Activated T-cell treated with anti-CD3 and anti-CD28 coated beads for 48 hours (primary cell): ENCODE results near the gene OR4C6.

ENCODE experiments used
- DNase-seq: peaks from one replicate; pipeline ENCODE4 v3.0.0-alpha.2; 2020; ENCODE audit warnings: low read depth

Gene OR4C6

GRCh38 chr11:55661901-55662300 lies at the start of gene OR4C6:
OR4C6 (plus strand) TSS chr11:55662201; CDS start chr11:55665167, 2,966 bp downstream.
- no peak for DNase-seq

DNA sequence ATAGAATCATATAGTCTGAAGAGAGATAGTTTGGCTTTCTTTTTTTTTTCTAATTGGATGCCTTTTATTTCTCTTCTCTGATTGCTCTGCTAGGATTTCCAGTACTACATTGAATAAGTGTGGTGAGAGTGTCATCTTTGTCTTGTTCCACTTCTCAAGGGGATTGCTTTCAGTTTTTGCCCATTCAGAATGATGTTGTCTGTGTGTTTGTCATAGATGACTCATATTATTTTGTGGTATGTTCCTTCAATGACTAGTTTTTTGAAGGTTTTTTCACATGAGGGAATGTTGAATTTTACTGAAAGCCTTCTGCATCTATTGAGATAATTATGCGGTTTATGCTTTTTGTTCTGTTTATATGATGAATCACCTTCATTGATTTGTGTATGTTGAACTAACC lies 37.5 kb upstream of the OR4C6 start:
- DNase-seq: no peak

DNA sequence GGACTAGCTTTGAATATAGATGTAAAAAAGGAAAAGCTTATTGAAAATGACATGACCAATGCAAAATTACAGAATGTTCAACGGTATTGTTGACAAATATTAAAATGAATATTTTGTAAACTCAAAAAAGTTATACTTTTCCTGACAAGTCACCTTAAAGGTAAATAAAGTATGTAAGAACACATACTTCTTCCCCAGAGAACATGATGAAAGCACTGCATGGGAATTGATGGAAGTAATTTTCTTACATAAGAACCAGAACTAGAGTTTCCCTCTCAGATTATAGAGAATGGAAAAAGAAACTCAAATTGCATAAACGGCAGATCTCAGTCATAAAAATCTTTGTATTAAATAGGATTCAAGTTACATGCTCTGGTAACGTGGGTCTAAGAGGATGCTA lies 27.2 kb upstream of the OR4C6 start, which contains the start of gene OR4P4:
OR4P4 (plus strand) TSS at position 301 of the 400 bp plus-strand sequence.
- no peak for DNase-seq

GRCh38 chr11:55648027-55648426 lies 14.0 kb upstream of the OR4C6 start, which contains the start of gene OR4S2:
OR4S2 (plus strand) TSS chr11:55648327; CDS start chr11:55650904, 2,577 bp downstream.
- no peak for DNase-seq

- no peak for DNase-seq
Measured at GRCh38 chr11:55652560-55652959, 9.4 kb upstream of the OR4C6 start.

- no peak for DNase-seq
Measured at GRCh38 chr11:55655096-55655495, 6.9 kb upstream of the OR4C6 start.

DNA sequence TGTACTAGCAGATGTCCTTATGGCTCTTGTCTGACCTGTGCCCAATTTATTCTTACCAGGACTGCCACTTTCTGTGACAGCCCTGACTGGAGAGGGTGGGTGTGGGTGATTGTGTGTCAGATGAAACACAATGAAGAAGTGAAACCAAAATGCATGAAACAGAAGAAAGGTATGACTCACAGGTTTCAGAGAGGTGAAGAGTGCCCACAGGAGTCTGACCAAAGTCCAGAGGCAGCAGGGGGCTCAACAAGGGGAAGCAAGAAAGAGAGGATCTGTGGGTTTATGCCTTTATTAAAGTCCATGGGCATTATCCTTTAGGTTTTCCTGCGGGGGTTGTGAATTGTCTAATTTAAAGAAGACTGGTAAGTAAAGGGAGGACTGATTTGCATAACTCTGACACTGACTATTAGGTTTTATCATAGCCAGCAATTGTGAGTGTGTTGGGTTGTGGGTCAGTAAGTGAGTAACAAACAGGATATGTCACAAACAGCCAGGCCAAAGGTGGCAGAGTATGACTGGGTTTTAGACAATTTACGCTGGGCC lies 3.9 kb upstream of the OR4C6 start:
- DNase-seq: no peak

DNA sequence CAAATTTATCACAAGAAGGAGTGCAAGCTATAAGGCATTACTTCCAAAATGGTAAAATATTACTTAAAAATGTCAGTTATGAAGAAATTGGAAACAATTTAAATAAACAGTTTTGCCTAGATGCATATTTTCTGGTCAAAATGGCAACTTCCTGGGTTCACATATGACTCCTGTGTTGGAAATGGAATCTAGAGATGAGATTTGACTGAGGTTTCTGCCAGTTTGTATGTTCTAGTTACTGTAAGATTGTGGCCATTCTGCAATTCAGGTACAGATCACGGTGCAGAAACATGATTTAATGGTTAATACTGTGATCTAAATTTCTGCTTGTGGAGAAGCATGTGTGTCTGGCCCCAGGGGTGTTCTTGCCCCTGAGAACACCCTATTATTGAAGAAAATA lies 3.4 kb upstream of the OR4C6 start:
- no peak for DNase-seq

DNA sequence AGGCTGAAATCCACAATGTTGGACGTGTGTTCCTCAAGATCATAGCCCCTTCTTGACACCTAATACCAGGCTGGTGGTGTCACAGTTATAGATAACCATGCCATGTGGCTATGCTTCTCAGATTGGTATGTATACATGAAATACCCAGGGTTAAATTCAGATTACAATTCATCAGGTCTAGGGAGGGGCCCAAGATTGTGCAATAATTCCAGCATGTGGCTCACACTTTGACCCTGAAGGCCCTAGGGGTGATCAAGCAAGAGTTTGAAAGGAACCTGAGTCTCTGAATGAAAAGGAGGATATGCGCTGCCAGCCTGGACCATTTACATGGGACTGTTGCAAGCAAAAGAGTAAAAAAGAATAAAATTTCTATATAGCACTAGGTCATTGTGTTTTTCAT lies 7.4 kb downstream of the OR4C6 start:
- no peak for DNase-seq

DNA sequence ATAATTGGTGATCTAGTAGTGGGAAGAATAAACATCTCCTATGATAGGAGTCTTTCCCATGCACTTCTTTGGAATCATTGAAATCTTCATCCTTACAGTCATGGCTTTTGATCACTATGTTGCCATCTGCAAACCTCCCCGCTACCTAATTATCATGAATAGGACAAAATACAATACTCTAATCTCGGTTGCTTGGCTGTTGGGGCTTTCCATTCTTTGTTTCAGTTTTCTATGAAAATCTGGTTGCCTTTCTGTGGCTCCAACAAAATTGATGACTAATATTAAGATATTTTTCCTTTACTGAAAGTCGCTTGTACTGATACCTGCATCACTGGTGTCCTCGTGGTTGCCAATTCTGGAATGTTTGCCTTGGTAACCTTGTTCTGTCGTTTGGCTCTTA lies 11.9 kb downstream of the OR4C6 start:
- DNase-seq: no peak

- no peak for DNase-seq
Measured at GRCh38 chr11:55697817-55698216, 35.8 kb downstream of the OR4C6 start.

DNA sequence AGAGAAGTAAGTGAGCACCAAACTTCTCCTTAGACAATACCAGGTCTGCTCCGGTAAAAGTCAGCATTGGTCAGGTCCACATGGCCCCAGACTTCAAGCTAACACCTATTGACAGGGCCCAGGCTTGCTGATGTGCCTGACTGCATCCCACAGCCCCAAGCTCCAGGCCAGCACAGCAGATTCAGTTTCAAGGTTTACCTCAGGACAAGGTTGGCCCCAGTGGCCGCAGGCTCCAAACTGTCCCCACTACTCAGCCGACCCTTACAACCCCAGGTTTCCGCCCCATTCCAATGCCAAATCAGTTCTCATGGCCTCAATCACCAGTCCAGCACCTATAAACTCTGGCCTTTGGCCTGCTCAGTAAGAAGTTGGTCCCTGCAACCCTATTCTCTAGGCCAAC lies 39.4 kb downstream of the OR4C6 start:
- no peak for DNase-seq

GRCh38 chr11:55707029-55707428 lies 45.0 kb downstream of the OR4C6 start:
- DNase-seq: no peak

DNA sequence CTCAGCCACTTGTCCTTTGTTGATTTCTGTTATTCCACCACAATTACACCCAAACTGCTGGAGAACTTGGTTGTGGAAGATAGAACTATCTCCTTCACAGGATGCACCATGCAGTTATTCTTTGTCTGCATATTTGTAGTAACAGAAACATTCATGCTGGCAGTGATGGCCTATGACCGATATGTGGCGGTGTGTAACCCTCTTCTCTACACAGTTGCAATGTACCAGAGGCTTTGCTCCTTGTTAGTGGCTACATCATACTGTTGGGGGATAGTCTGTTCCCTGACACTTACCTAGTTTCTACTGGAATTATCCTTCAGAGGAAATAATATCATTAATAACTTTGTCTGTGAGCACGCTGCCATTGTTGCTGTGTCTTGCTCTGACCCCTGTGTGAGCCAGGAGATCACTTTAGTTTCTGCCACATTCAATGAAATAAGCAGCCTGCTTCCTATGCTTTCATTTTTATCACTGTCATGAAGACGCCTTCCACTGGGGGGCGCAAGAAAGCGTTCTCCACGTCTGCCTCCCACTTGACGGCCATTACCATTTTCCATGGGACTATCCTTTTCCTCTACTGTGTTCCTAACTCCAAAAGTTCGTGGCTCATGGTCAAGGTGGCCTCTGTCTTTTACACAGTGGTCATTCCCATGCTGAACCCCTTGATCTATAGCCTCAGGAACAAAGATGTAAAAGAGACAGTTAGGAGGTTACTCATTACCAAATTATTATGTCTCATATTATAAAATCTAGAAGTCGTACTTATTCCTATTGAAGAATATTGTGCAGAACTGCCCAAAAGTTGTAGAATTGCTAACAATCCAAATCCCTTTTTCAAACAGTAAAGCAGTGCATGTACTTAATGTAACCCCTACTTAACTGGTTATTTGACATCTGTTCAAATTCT lies 53.2 kb downstream of the OR4C6 start:
- DNase-seq: no peak
